Vagina (tissue), 2 donors: ENCODE data around the gene CYB5R3.

Experiments
- CTCF ChIP-seq, 3 experiments: fragments of 450-650 bp in 2 of 3; fragments of 200-600 bp in 1 of 3; sonication (generic) in 1 of 3; IDR thresholded peaks; one replicate each; pipeline ENCODE4 v1.5.1; 2017 to 2019; ENCODE audit warnings: antibody characterized with exemption in 3 of 3, mild to moderate bottlenecking in 2 of 3, moderate library complexity in 2 of 3
- POLR2A ChIP-seq, 2 donors: fragments of 450-650 bp; IDR thresholded peaks; one replicate each; pipeline ENCODE4 v1.6.1; 2017; ENCODE audit warnings: antibody characterized with exemption in 2 of 2, mild to moderate bottlenecking in 2 of 2, moderate library complexity in 2 of 2

- TF ChIP-seq CTCF (IDR thresholded peaks at IDR 0.05) (no peak), POLR2A (IDR thresholded peaks at IDR 0.05) (no peak)
Observed at GRCh38 chr22:42603427-42603826, 45.8 kb downstream of the CYB5R3 start.
